Stomach smooth muscle (tissue), 2 donors: ENCODE measurements around the gene SYNM.
A peak's percentile ranks its signal among the peaks of the same experiment; 100 is the strongest.

Experiments
- H3K27ac ChIP-seq: one replicate; pipeline ENCODE4 v1.7.0; 2013; ENCODE audit warnings: mild to moderate bottlenecking, low read length, inconsistent platforms
- H3K27me3 ChIP-seq, 2 donors: one replicate each; pipeline ENCODE4 v1.7.0; 2013; ENCODE audit warnings: low read length in 2 of 2; ENCODE audit not compliant: insufficient read depth in 2 of 2, control insufficient read depth in 1 of 2
- H3K36me3 ChIP-seq, 2 donors: one replicate each; pipeline ENCODE4 v1.7.0; 2013; ENCODE audit warnings: low read length in 2 of 2; ENCODE audit not compliant: control insufficient read depth in 2 of 2, insufficient read depth in 2 of 2
- H3K4me1 ChIP-seq: one replicate; pipeline ENCODE4 v1.7.0; 2013; ENCODE audit warnings: low read length; ENCODE audit not compliant: control insufficient read depth, insufficient read depth
- H3K4me3 ChIP-seq, 2 donors: one replicate each; pipeline ENCODE4 v1.7.0; 2013; ENCODE audit warnings: low read length in 2 of 2
- H3K9ac ChIP-seq, 2 donors: one replicate each; pipeline ENCODE4 v1.7.0; 2013; ENCODE audit warnings: low read length in 2 of 2, mild to moderate bottlenecking in 1 of 2
- H3K9me3 ChIP-seq, 2 donors: one replicate each; pipeline ENCODE4 v1.7.0; 2013; ENCODE audit warnings: low read length in 2 of 2; ENCODE audit not compliant: control insufficient read depth in 2 of 2
- donor health status: healthy.
- donor health status: Pancreatic carcinoma.

SYNM gene

DNA sequence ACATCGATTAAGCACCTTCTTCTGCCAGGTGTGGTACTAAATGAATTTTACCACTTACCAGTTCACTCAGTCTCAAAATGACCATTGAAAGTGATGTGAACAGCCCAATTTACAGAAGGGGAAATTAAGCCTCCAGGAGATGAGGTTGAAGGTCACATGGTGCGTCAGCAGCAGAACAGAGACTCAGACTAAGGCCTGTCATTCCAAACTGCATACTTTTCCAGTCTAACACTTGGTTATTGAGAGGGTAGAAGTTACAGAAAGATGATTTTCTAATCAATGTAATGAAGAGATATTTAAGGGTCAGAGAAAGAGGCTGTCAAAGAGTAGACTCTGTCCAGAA is 76.1 kb downstream of the SYNM start:
- H3K36me3 ChIP-seq = peaks cover 0 to 3% of the 10 kb centered on the region in 2 donors
- H3K9me3 ChIP-seq = no peaks in the 10 kb centered on the region
- peak overlapping the region; percentile 77 for H3K27ac ChIP-seq
- H3K4me1 ChIP-seq = peaks cover 50% of the 10 kb centered on the region
- H3K4me3 ChIP-seq = peak overlapping the region in 1 of 2 donors; percentile 31
- peak overlapping the region; percentile 5 to 31 for H3K9ac ChIP-seq
- H3K27me3 ChIP-seq = no peaks in the 10 kb centered on the region

- peaks cover 0 to 3% of the 10 kb centered on the region in 2 donors for H3K36me3 ChIP-seq
- H3K27me3 ChIP-seq = no peaks in the 10 kb centered on the region
- peaks cover 44% of the 10 kb centered on the region for H3K4me1 ChIP-seq
- peak overlapping the region in 1 of 2 donors; percentile 31 for H3K4me3 ChIP-seq
- H3K9ac ChIP-seq = no peak overlapping the region
- no peaks in the 10 kb centered on the region for H3K9me3 ChIP-seq
- peak overlapping the region; percentile 77 for H3K27ac ChIP-seq
These were observed 76.7 kb downstream of the SYNM start for GRCh38 chr15:99181545-99181971.

- peaks cover 33% of the 10 kb centered on the region for H3K4me1 ChIP-seq
- H3K27ac ChIP-seq = no peak overlapping the region
These were observed 77.9 kb downstream of the SYNM start for GRCh38 chr15:99182791-99183190.

More at GRCh38 chr15:99182791-99183190, 77.9 kb downstream of the SYNM start:
- no peaks in the 10 kb centered on the region for H3K9me3 ChIP-seq
- H3K9ac ChIP-seq = no peak overlapping the region
- H3K36me3 ChIP-seq = peaks cover 0 to 3% of the 10 kb centered on the region in 2 donors
- no peak overlapping the region for H3K4me3 ChIP-seq
- no peaks in the 10 kb centered on the region for H3K27me3 ChIP-seq
